Smooth muscle cell (in vitro differentiated cells): Measurements from ENCODE around the gene SHD. TPM values are rescaled to one million over a fixed set of nuclear protein-coding genes. Genes with fewer than 3 reads are reported as not detected.

Experiments
- DNase-seq: peaks from one replicate; lab custom pipeline; 2025; ENCODE audit not compliant: unreplicated experiment; lab: John Stamatoyannopoulos, UW
- H2AFZ ChIP-seq: fragments of 200-600 bp; sonication (generic); 2 replicates; pipeline ENCODE4 v1.6.0; 2016; ENCODE audit warnings: antibody characterized with exemption, low read depth, mild to moderate bottlenecking
- H3F3A ChIP-seq: fragments of 200-600 bp; sonication (generic); 2 replicates; pipeline ENCODE4 v1.6.0; 2017; ENCODE audit warnings: antibody characterized with exemption, low read depth
- H3K27ac ChIP-seq: fragments of 200-600 bp; sonication (generic); 2 replicates; pipeline ENCODE4 v1.5.1; 2016; ENCODE audit warnings: low read depth, mild to moderate bottlenecking
- H3K27me3 ChIP-seq: fragments of 200-600 bp; sonication (generic); 2 replicates; pipeline ENCODE4 v1.6.1; 2016; ENCODE audit warnings: low read depth, mild to moderate bottlenecking
- H3K36me3 ChIP-seq: fragments of 200-600 bp; sonication (generic); 2 replicates; pipeline ENCODE4 v1.5.1; 2016; ENCODE audit warnings: low read depth
- H3K4me1 ChIP-seq: fragments of 200-600 bp; sonication (generic); 2 replicates; pipeline ENCODE4 v1.5.1; 2016; ENCODE audit warnings: low read depth
- H3K4me2 ChIP-seq: fragments of 200-600 bp; sonication (generic); 2 replicates; pipeline ENCODE4 v1.6.0; 2016; ENCODE audit warnings: mild to moderate bottlenecking
- H3K4me3 ChIP-seq: fragments of 200-600 bp; sonication (generic); 2 replicates; pipeline ENCODE4 v1.5.1; 2016; ENCODE audit warnings: mild to moderate bottlenecking
- H3K79me2 ChIP-seq: fragments of 200-600 bp; sonication (generic); 2 replicates; pipeline ENCODE4 v1.6.0; 2016; ENCODE audit warnings: low read depth, mild to moderate bottlenecking
- H3K9ac ChIP-seq: fragments of 200-600 bp; sonication (generic); 2 replicates; pipeline ENCODE4 v1.6.0; 2016; ENCODE audit warnings: low read depth
- H3K9me3 ChIP-seq: fragments of 200-600 bp; sonication (generic); replicated peaks from 2 replicates; pipeline ENCODE4 v1.5.1; 2016; ENCODE audit warnings: low read depth
- H4K20me1 ChIP-seq: fragments of 200-600 bp; sonication (generic); 2 replicates; pipeline ENCODE4 v1.6.0; 2016; ENCODE audit warnings: low read depth
- CTCF ChIP-seq: fragments of 200-600 bp; sonication (generic); IDR thresholded peaks from 2 replicates; pipeline ENCODE4 v1.5.1; 2017; ENCODE audit warnings: borderline replicate concordance, mild to moderate bottlenecking, antibody characterized with exemption; ENCODE audit not compliant: insufficient read depth, poor library complexity, severe bottlenecking
- WGBS: methylation state at CpG from one replicate; pipeline ENCODE4 v1.1.7; 2016; ENCODE audit warnings: low lambda C conversion rate; 5-methylcytosine and 5-hydroxymethylcytosine counted together
- polyA plus RNA-seq: library from polyadenylated mRNA; unstranded; fragments of >200 nt; fragmentation: Nextera tagmentation; extraction: Ambion mirVana; gene quantifications from 2 replicates; pipeline ENCODE4 v1.2.1, GENCODE V29; 2016
- total RNA-seq: library from RNA; depleted of rRNA; stranded (reverse); fragments of >200 nt; gene quantifications from 2 replicates; pipeline ENCODE4 v1.2.3, GENCODE V29; 2014

The SHD gene
- total and polyA plus RNA-seq, 2 experiments from 2014 or later: not detected

GRCh38 chr19:4305257-4305612 lies 26.2 kb downstream of the SHD start:
- H3K27ac ChIP-seq: no peak overlapping the region
- no peaks in the 10 kb centered on the region for H4K20me1 ChIP-seq
- no peaks in the 10 kb centered on the region for H3F3A ChIP-seq
- TF ChIP-seq CTCF: no peak
- WGBS: 91% methylated on average over 6 of the region's 7 CpGs
- H3K9ac ChIP-seq: no peak overlapping the region
- H3K36me3 ChIP-seq: no peaks in the 10 kb centered on the region
- no peak overlapping the region for H2AFZ ChIP-seq
- no peaks in the 10 kb centered on the region for H3K4me1 ChIP-seq
- no peaks in the 10 kb centered on the region for H3K9me3 ChIP-seq
- H3K4me2 ChIP-seq: no peak overlapping the region
- no peaks in the 10 kb centered on the region for H3K79me2 ChIP-seq
- no peak overlapping the region for H3K4me3 ChIP-seq
- no peak for DNase-seq
- no peaks in the 10 kb centered on the region for H3K27me3 ChIP-seq

- no peaks in the 10 kb centered on the region for H3K9me3 ChIP-seq
- no peak overlapping the region for H3K4me3 ChIP-seq
- H3K79me2 ChIP-seq: no peaks in the 10 kb centered on the region
- H3K4me1 ChIP-seq: no peaks in the 10 kb centered on the region
- H3K9ac ChIP-seq: no peak overlapping the region
- no peak overlapping the region for H3K27ac ChIP-seq
- H2AFZ ChIP-seq: no peak overlapping the region
- TF ChIP-seq CTCF: no peak
- no peaks in the 10 kb centered on the region for H4K20me1 ChIP-seq
- no peaks in the 10 kb centered on the region for H3K36me3 ChIP-seq
- WGBS: 94% methylated on average over 16 of the region's 16 CpGs
- no peaks in the 10 kb centered on the region for H3K27me3 ChIP-seq
- H3F3A ChIP-seq: no peaks in the 10 kb centered on the region
- DNase-seq: no peak
- H3K4me2 ChIP-seq: no peak overlapping the region
Measured at GRCh38 chr19:4305659-4306058, 26.6 kb downstream of the SHD start.

- Histone ChIP-seq H3K9ac (no peak overlapping the region), H3K36me3 (no peaks in the 10 kb centered on the region), H3K4me3 (no peak overlapping the region), H3K4me2 (no peak overlapping the region), H3F3A (no peaks in the 10 kb centered on the region), H3K79me2 (no peaks in the 10 kb centered on the region), H3K9me3 (no peaks in the 10 kb centered on the region), H3K4me1 (no peaks in the 10 kb centered on the region), H2AFZ (no peak overlapping the region), H3K27ac (no peak overlapping the region), H4K20me1 (no peaks in the 10 kb centered on the region), H3K27me3 (no peaks in the 10 kb centered on the region)
- no peak for TF ChIP-seq CTCF
- no peak for DNase-seq
- 94% methylated on average over 22 of the region's 22 CpGs for WGBS
Measured at GRCh38 chr19:4310247-4311121, 31.4 kb downstream of the SHD start.
